ENCODE measurements around the gene RNASET2. TPM values are rescaled to one million over a fixed set of nuclear protein-coding genes. Genes with fewer than 3 reads are reported as not detected.

RNASET2 gene, protein sequence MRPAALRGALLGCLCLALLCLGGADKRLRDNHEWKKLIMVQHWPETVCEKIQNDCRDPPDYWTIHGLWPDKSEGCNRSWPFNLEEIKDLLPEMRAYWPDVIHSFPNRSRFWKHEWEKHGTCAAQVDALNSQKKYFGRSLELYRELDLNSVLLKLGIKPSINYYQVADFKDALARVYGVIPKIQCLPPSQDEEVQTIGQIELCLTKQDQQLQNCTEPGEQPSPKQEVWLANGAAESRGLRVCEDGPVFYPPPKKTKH
- total RNA-seq = 100 to 1,000 TPM in 2 of 9 donors, 10 to 100 TPM in 7; 19.4 to 218 (median 60.8) TPM
- 10 to 100 TPM; 25.7 to 76.2 (median 56.0) TPM for polyA plus RNA-seq
- long read RNA-seq, donor 1, transcript RNASET2-210 (9 exons, 1,375 nt) = major isoform, 12 of 12 reads
- long read RNA-seq, donor 1, partial matches to known transcripts = 0 of 12 reads
- long read RNA-seq, donor 1, other reads (novel, unspliced or antisense) = 0 of 12 reads
- long read RNA-seq, donor 2, transcript RNASET2-210 (9 exons, 1,375 nt) = major isoform, 10 of 13 reads
- long read RNA-seq, donor 2, partial matches to known transcripts = 0 of 13 reads
- long read RNA-seq, donor 2, other reads (novel, unspliced or antisense) = 0 of 13 reads
- long read RNA-seq, donor 3, transcript RNASET2-210 (9 exons, 1,375 nt) = major isoform, 6 of 6 reads
- long read RNA-seq, donor 3, partial matches to known transcripts = 0 of 6 reads
- long read RNA-seq, donor 3, other reads (novel, unspliced or antisense) = 0 of 6 reads
- long read RNA-seq, donor 4, transcript RNASET2-210 (9 exons, 1,375 nt) = major isoform, 49 of 58 reads
- long read RNA-seq, donor 4, partial matches to known transcripts = 0 of 58 reads
- long read RNA-seq, donor 4, other reads (novel, unspliced or antisense) = 8 of 58 reads
- long read RNA-seq, donor 5, transcript RNASET2-210 (9 exons, 1,375 nt) = major isoform, 84 of 101 reads
- long read RNA-seq, donor 5, partial matches to known transcripts = 0 of 101 reads
- long read RNA-seq, donor 5, other reads (novel, unspliced or antisense) = 16 of 101 reads
- long read RNA-seq, donor 6, transcript RNASET2-210 (9 exons, 1,375 nt) = major isoform, 13 of 16 reads
- long read RNA-seq, donor 6, partial matches to known transcripts = 1 of 16 reads
- long read RNA-seq, donor 6, other reads (novel, unspliced or antisense) = 1 of 16 reads
- long read RNA-seq, donor 7, transcript RNASET2-210 (9 exons, 1,375 nt) = major isoform, 5 of 5 reads
- long read RNA-seq, donor 7, partial matches to known transcripts = 0 of 5 reads
- long read RNA-seq, donor 7, other reads (novel, unspliced or antisense) = 0 of 5 reads
- long read RNA-seq, donor 8, transcript RNASET2-210 (9 exons, 1,375 nt) = major isoform, 12 of 15 reads
- long read RNA-seq, donor 8, partial matches to known transcripts = 0 of 15 reads
- long read RNA-seq, donor 8, other reads (novel, unspliced or antisense) = 0 of 15 reads
- long read RNA-seq, donor 9, transcript RNASET2-210 (9 exons, 1,375 nt) = major isoform, 5 of 5 reads
- long read RNA-seq, donor 9, partial matches to known transcripts = 0 of 5 reads
- long read RNA-seq, donor 9, other reads (novel, unspliced or antisense) = 0 of 5 reads
- long read RNA-seq, donor 10, transcript RNASET2-210 (9 exons, 1,375 nt) = major isoform, 6 of 6 reads
- long read RNA-seq, donor 10, partial matches to known transcripts = 0 of 6 reads
- long read RNA-seq, donor 10, other reads (novel, unspliced or antisense) = 0 of 6 reads

DNA sequence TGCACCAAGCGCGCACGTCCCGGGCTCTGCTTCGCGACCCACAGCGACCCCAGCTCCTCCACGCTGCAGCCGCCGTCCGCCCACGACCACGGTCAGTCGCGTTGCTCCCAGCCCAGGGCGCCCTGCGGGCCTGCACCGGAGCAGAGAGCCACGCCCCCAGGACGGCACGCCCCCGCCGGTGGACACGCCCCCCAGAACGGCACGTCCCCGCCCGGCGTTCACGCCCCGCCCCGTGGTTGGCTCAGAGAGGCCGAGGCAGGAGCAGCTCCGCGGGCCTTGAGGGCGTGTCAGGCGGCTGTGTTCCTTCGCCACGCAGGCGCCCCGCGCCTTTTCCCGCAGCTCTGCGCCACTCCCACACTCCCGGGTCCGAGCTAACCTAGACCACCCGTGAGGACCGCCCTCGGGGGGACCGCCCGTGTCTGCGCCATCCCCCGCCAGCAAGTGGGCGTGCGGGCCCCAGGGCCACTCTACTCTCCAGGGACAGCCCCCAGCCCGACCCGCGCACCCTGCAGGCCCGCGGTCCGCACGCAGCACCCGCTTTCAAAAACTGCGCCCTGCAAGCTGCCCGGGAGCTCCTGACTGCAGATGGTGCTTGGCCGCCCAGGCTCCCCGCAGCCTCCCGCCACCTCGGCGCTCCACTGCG, at the start of gene RNASET2:
Gene RNASET2 (minus strand): TSS at position 107 of the 643 bp plus-strand sequence. CDS start 368 bp downstream, outside the sequence.
- Histone ChIP-seq H3K9me3 (replicated peaks in 1 of 3) (no peaks in the 10 kb centered on the region), H3K36me3 (replicated peaks in 1 of 2) (no peaks in the 10 kb centered on the region), H3K4me1 (replicated peaks in 1 of 2) (peaks cover 7 to 15% of the 10 kb centered on the region in 2 donors), H3K27me3 (no peaks in the 10 kb centered on the region), H3K27ac (peak within 1 kb of the TSS in 4 of 5 donors; percentile 41 to 94 (median 67)), H3K4me3 (peak within 1 kb of the TSS; percentile 6 to 85 (median 64))
- TF ChIP-seq CTCF (IDR thresholded peaks at IDR 0.05) = no peak
- peak; percentile 62 to 64 for TF ChIP-seq POLR2A (IDR thresholded peaks at IDR 0.05)
- intact Hi-C loops (cut with DNase I) = no loop called here
- DNase-seq = peak; percentile 91 to 99 (median 98)
- 0 to 2% (median 1%) methylated on average over 9 to 71 of the region's 71 CpGs; no CpG with 5 or more reads in 1 of the 4 donors for WGBS, 4 donors

GRCh38 chr6:167005350-167006159, 49.2 kb upstream of the RNASET2 start:
- peak; percentile 37 to 64 (median 49) for DNase-seq
- peak overlapping the region in 1 of 5 donors; percentile 15 for H3K27ac ChIP-seq
- peaks cover 6 to 33% of the 10 kb centered on the region in 2 donors for H3K4me1 ChIP-seq (replicated peaks in 1 of 2)
- H3K9me3 ChIP-seq (replicated peaks in 1 of 3) = no peaks in the 10 kb centered on the region
- TF ChIP-seq CTCF (IDR thresholded peaks at IDR 0.05) (no peak), POLR2A (IDR thresholded peaks at IDR 0.05) (no peak)
- H3K36me3 ChIP-seq (replicated peaks in 1 of 2) = peaks cover 0 to 12% of the 10 kb centered on the region in 2 donors
- peak overlapping the region in 1 of 4 donors; percentile 9 for H3K4me3 ChIP-seq
- WGBS, 4 donors = 44 to 63% (median 49%) methylated on average over 12 of the region's 12 CpGs
- intact Hi-C loops (cut with DNase I) = no loop called here
- no peaks in the 10 kb centered on the region for H3K27me3 ChIP-seq

DNA sequence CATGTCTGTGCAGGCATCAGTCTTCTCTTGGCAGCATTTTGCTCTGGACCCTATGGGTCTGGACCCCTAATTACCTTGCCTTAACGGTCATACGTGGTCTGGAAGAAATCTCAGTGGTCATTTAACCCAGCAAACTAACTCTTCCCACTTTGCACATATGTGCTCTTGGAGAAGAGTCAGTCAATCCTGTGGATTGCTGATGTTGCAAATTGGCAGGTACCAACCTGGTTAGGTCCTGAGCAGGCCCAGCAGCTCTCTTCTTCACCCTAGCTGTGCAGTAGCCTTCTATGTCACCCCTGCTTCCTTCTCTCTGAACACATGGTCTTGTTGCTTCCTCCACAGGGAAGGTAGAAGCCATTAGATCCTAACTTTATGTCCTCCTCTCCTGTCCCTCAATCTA, 44.4 kb upstream of the RNASET2 start:
- 76 to 82% (median 78%) methylated on average over 2 of the region's 2 CpGs for WGBS, 4 donors
- TF ChIP-seq POLR2A (IDR thresholded peaks at IDR 0.05) = no peak
- no peak for TF ChIP-seq CTCF (IDR thresholded peaks at IDR 0.05)
- no peak for DNase-seq
- Histone ChIP-seq H3K36me3 (replicated peaks in 1 of 2) (peaks cover 0 to 2% of the 10 kb centered on the region in 2 donors), H3K4me1 (replicated peaks in 1 of 2) (peaks cover 3 to 40% of the 10 kb centered on the region in 2 donors), H3K4me3 (no peak overlapping the region), H3K27ac (no peak overlapping the region), H3K27me3 (no peaks in the 10 kb centered on the region), H3K9me3 (replicated peaks in 1 of 3) (no peaks in the 10 kb centered on the region)
- intact Hi-C loops (cut with DNase I) = no loop called here

All from adrenal gland (tissue), 19 donors.